Stimulated activated CD4-positive, alpha-beta T cell treated with anti-CD3 and anti-CD28 coated beads, Interleukin-15, amount 100 ng/mL, for 1 hour (primary cell): ENCODE results near the gene FAP.

Experiments used
- DNase-seq, 2 donors: peaks; one replicate each; pipeline ENCODE4 v3.0.0-alpha.2; 2020; ENCODE audit warnings: low read depth in 1 of 2, low spot score in 1 of 2

Gene FAP

DNA sequence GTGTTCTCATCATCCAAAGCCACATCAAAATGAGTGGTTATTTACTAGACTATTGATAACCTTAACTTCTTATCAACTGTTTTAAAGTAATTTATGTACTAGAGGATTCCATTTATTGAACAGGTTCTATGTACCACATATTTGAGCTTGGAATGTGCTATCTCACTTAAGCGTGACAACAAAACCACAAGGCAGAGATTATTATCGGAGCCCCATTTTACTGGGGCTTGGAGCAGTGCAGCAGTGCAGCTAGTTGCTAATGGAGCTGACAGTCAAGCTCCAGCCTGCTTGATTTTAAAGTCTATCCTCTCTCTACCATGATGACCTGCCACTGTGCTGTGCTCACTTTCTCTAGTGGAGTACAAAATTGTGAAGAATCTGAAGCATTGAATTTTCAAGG lies 115.8 kb downstream of the FAP start:
- no peak for DNase-seq

DNA sequence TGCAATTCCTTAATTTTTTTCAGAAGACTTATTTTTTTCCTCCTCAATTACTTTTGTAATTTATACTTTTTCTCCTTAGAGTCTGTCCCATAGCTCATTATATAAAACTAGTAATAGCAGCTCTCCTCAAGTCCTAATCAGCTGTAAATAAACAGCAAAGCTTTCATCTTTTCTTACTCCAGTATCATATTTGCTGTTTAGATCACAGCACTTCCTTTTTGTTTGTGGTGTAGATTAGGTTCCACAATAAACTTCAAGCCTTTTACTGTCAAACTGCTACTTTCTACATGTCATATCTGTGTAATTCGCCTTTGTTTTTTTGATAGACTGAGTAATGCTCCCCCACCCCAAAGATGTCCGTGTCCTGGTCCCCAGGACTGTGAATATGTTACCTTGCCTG lies 116.7 kb downstream of the FAP start:
- DNase-seq: no peak

DNA sequence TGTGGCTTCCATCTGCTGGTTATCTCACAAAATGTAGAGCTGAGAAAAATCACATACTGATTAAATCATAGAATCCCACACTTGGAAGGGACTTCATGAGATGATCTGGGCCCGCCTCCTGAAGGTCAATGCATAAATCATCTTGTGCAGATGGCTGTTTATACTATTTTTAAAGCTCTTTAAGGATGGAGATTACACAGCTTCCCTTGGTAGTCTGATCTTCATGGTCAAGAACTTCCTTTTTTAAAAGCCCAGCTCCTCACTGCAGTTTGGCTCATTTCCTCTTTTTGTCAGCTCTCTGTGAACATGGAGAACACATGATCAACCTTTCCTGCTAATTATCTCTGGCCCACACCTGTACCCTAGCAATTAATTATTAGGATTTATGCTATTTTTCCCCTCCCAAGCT lies 117.1 kb downstream of the FAP start:
- no peak for DNase-seq

DNA sequence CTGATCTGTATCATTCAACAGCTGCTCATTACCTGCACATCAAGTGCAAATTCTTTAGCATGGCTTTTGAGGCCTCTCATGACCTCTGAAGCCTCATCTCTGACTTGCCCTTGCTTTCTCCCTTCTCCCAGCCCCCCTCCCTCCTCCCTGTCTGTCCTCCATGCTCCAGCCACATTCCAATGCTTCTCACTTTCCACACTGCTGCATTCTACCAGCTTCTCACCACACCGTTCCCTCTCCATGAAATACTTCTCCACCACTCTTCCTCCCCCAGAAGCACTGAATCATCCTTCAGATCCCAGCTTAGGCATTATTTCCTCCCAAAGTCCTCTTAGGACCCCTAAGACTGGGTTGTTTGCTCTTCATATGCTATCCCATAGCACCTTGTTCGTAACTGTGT lies 118.1 kb downstream of the FAP start:
- DNase-seq: no peak

DNA sequence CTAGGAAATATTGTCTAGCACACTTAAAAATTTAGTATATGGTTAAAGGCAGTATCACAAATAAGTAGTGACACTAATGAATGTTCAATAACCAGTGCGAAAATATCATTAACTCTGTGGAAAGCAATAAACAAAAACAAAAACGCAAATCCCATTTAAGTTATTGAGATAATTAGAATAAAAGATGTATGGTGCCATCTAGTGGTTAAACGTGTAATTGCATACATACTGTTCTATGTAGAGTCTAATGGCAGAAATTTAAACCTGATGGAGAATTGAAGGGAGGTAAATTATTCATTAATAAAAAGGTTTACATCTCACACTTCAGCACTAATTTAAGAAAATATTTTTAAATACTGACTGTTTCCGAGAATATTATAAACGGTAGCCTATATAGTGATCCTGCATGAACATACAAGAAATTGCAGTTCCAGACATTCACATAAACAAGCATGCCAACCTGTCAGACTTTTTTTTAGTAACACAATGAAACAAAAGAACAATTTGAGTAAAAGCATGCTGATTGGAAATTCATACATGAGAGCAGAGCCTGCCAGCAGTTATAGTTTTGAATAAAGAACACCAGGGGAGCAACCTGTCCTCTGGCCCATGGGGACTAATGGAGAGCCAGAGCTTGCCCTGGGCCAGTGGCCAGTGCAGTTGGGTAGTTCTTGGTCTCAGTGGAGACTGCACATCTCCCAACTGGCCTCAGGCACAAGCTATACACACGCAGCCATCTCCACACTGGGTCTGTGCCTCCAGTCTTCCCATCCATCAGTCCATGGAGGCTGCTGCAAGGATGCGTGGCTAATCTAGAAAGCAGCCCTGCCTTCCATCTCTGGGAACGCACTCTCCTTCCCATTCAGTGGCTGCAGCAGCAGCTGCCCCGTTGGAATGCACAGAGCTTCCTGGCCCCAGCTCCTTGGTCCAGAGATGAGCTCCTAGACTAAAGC lies 119.2 kb downstream of the FAP start:
- DNase-seq: no peak
